ENCODE measurements around the gene TNFSF12. TPM values are rescaled to one million over a fixed set of nuclear protein-coding genes. Genes with fewer than 3 reads are reported as not detected.
"Not testable (repeated sequence)": the region's sequence is repeated elsewhere in the genome, so short reads cannot be mapped to it uniquely, and the experiment has no call there.

TNFSF12 gene
- total and polyA plus RNA-seq, 2 experiments from 2014 or later = 18.7 to 21.9 TPM

GRCh38 chr17:7591596-7591995 lies 42.7 kb downstream of the TNFSF12 start:
- peaks cover 42% of the 10 kb centered on the region for H3K36me3 ChIP-seq (ENCODE audit: low read depth)
- WGBS, 2 experiments (ENCODE audit: low coverage in 1 of 2, low lambda C conversion rate in 2 of 2, missing lambda C conversion rate in 2 of 2) = 88% methylated on average over 5 of the region's 5 CpGs
- H3K4me3 ChIP-seq = no peak overlapping the region
- no peaks in the 10 kb centered on the region for H3K9me2 ChIP-seq (ENCODE audit: insufficient read depth)
- no peaks in the 10 kb centered on the region for H3K9me3 ChIP-seq (ENCODE audit: low read depth)
- no peaks in the 10 kb centered on the region for H3K27me3 ChIP-seq (replicated peaks; ENCODE audit: insufficient read depth)
- H3F3A ChIP-seq (ENCODE audit: insufficient read depth) = peaks cover 38% of the 10 kb centered on the region
- no peak for DNase-seq
- H3K4me1 ChIP-seq (ENCODE audit: insufficient read depth) = peaks cover 34% of the 10 kb centered on the region
- TF ChIP-seq EZH2phosphoT487 (IDR thresholded peaks at IDR 0.05; ENCODE audit: insufficient read depth, low read depth) = no peak
- no peak for TF ChIP-seq EZH2 (IDR thresholded peaks at IDR 0.05; ENCODE audit: insufficient read depth, poor library complexity, severe bottlenecking)
- H3K79me2 ChIP-seq (ENCODE audit: insufficient read depth) = no peaks in the 10 kb centered on the region; the same call in 1 of the 2 replicates
- no peak overlapping the region for H3K4me2 ChIP-seq (ENCODE audit: unreplicated experiment)
- H4K20me1 ChIP-seq (ENCODE audit: insufficient read depth) = no peaks in the 10 kb centered on the region
- no peak overlapping the region for H3K27ac ChIP-seq
- in situ Hi-C loops (cut with MboI) = no loop called here
- no peak overlapping the region for H3K9ac ChIP-seq
- H2AFZ ChIP-seq = no peak overlapping the region

DNA sequence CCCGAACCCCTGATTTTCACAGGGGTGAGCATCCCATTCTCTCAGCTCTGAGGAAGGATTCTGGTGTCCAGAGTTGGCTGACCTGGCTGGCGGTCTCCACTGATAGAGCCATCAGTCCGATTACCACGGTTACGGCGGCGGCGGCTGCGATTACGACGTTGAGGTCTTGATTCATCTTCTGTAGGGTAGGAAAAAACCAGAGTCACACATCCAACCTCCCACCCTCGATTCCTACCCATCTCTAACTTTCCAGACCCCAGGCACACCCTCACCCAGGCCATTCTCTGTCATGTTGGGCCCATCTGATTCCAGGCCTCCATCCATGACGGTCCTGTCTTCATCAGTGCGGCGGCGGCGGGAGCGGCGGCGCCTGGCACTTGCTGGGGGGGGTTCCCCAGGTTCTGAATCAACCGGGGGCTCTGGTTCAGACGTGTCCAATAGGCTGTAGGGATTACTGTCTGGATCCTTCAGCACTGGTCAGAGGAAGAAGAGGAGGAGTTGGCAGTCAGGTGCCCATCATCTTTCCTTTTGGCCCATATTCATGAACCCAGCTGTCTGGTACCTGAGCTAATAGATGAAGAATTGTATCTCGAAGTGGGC lies 43.7 kb downstream of the TNFSF12 start:
- Histone ChIP-seq H3K27ac (no peak overlapping the region), H2AFZ (no peak overlapping the region), H3K79me2 (ENCODE audit: insufficient read depth) (no peaks in the 10 kb centered on the region; the same call in none of the 2 replicates), H3K36me3 (ENCODE audit: low read depth) (peaks cover 50% of the 10 kb centered on the region), H3K4me3 (no peak overlapping the region), H3K9me3 (ENCODE audit: low read depth) (no peaks in the 10 kb centered on the region), H3K4me2 (ENCODE audit: unreplicated experiment) (no peak overlapping the region), H3K9me2 (ENCODE audit: insufficient read depth) (no peaks in the 10 kb centered on the region), H3K9ac (no peak overlapping the region), H3K27me3 (replicated peaks; ENCODE audit: insufficient read depth) (no peaks in the 10 kb centered on the region), H3F3A (ENCODE audit: insufficient read depth) (peaks cover 31% of the 10 kb centered on the region), H4K20me1 (ENCODE audit: insufficient read depth) (no peaks in the 10 kb centered on the region), H3K4me1 (ENCODE audit: insufficient read depth) (peaks cover 28% of the 10 kb centered on the region)
- in situ Hi-C loops (cut with MboI) = no loop called here
- no peak for DNase-seq
- no peak for TF ChIP-seq EZH2phosphoT487 (IDR thresholded peaks at IDR 0.05; ENCODE audit: insufficient read depth, low read depth)
- no peak for TF ChIP-seq EZH2 (IDR thresholded peaks at IDR 0.05; ENCODE audit: insufficient read depth, poor library complexity, severe bottlenecking)
- 90 to 91% methylated on average over 22 to 23 of the region's 23 CpGs for WGBS, 2 experiments (ENCODE audit: low coverage in 1 of 2, low lambda C conversion rate in 2 of 2, missing lambda C conversion rate in 2 of 2)

GRCh38 chr17:7593296-7593695 lies 44.4 kb downstream of the TNFSF12 start:
- no peak overlapping the region for H3K27ac ChIP-seq
- H3F3A ChIP-seq (ENCODE audit: insufficient read depth) = peaks cover 23% of the 10 kb centered on the region
- H3K4me2 ChIP-seq (ENCODE audit: unreplicated experiment) = no peak overlapping the region
- no peaks in the 10 kb centered on the region for H3K9me2 ChIP-seq (ENCODE audit: insufficient read depth)
- no peak overlapping the region for H2AFZ ChIP-seq
- H3K36me3 ChIP-seq (ENCODE audit: low read depth) = peaks cover 53% of the 10 kb centered on the region
- no peak overlapping the region for H3K9ac ChIP-seq
- in situ Hi-C loops (cut with MboI) = no loop called here
- no peaks in the 10 kb centered on the region for H4K20me1 ChIP-seq (ENCODE audit: insufficient read depth)
- H3K79me2 ChIP-seq (ENCODE audit: insufficient read depth) = no peaks in the 10 kb centered on the region; the same call in none of the 2 replicates
- H3K4me3 ChIP-seq = no peak overlapping the region
- peaks cover 20% of the 10 kb centered on the region for H3K4me1 ChIP-seq (ENCODE audit: insufficient read depth)
- WGBS, 2 experiments (ENCODE audit: low coverage in 1 of 2, low lambda C conversion rate in 2 of 2, missing lambda C conversion rate in 2 of 2) = 77 to 78% methylated on average over 12 of the region's 12 CpGs
- TF ChIP-seq EZH2 (IDR thresholded peaks at IDR 0.05; ENCODE audit: insufficient read depth, poor library complexity, severe bottlenecking) (no peak), EZH2phosphoT487 (IDR thresholded peaks at IDR 0.05; ENCODE audit: insufficient read depth, low read depth) (no peak)
- H3K27me3 ChIP-seq (replicated peaks; ENCODE audit: insufficient read depth) = no peaks in the 10 kb centered on the region
- no peak for DNase-seq
- no peaks in the 10 kb centered on the region for H3K9me3 ChIP-seq (ENCODE audit: low read depth)

GRCh38 chr17:7597561-7597960 lies 48.7 kb downstream of the TNFSF12 start:
- WGBS, 2 experiments (ENCODE audit: low coverage in 1 of 2, low lambda C conversion rate in 2 of 2, missing lambda C conversion rate in 2 of 2) = 97 to 98% methylated on average over 5 of the region's 5 CpGs
- H3K4me2 ChIP-seq (ENCODE audit: unreplicated experiment); H3K9ac ChIP-seq; H3K4me1 ChIP-seq (ENCODE audit: insufficient read depth); DNase-seq; H3K27ac ChIP-seq; H3K27me3 ChIP-seq (replicated peaks; ENCODE audit: insufficient read depth); H4K20me1 ChIP-seq (ENCODE audit: insufficient read depth); H3K9me3 ChIP-seq (ENCODE audit: low read depth); H2AFZ ChIP-seq; H3K9me2 ChIP-seq (ENCODE audit: insufficient read depth); H3K4me3 ChIP-seq; in situ Hi-C loops (cut with MboI): not testable (repeated sequence)
- Histone ChIP-seq H3K79me2 (ENCODE audit: insufficient read depth) (peaks cover 11% of the 10 kb centered on the region), H3K36me3 (ENCODE audit: low read depth) (peaks cover 74% of the 10 kb centered on the region), H3F3A (ENCODE audit: insufficient read depth) (peaks cover 15% of the 10 kb centered on the region)

All from GM23248 (cell line).